Heart right ventricle (tissue), 16 donors: ENCODE data around the gene RBM27. TPM values are rescaled to one million over a fixed set of nuclear protein-coding genes. Genes with fewer than 3 reads are reported as not detected.
A peak's percentile ranks its signal among the peaks of the same experiment; 100 is the strongest.

Experiments
- ATAC-seq, 8 donors: fragments of 200-7000 bp; cut with Tn5 transposase; one replicate each; pipeline ENCODE4 v1.9.1; 2020; ENCODE audit warnings: mild to moderate bottlenecking in 8 of 8, moderate library complexity in 8 of 8, moderate number of reproducible peaks in 1 of 8
- DNase-seq, 2 donors: peaks; one replicate each; pipeline ENCODE4 v3.0.0-alpha.2; 2020
- H3K27ac ChIP-seq, 10 donors: fragments of 200-600 bp; sonication (generic) in 2 of 10; one replicate each; pipeline versions ENCODE4 v1.5.0 to v1.8.0; 2020 to 2022; ENCODE audit warnings: mild to moderate bottlenecking in 3 of 10
- H3K27me3 ChIP-seq, 7 donors: fragments of 200-600 bp; one replicate each; pipeline ENCODE4 v1.8.0; 2021 to 2022; ENCODE audit warnings: mild to moderate bottlenecking in 2 of 7
- H3K36me3 ChIP-seq, 9 donors: fragments of 200-600 bp; sonication (generic) in 1 of 9; one replicate each; pipeline versions ENCODE4 v1.5.0 to v1.8.0; 2020 to 2022; ENCODE audit warnings: mild to moderate bottlenecking in 2 of 9
- H3K4me1 ChIP-seq, 9 donors: fragments of 200-600 bp; sonication (generic) in 1 of 9; one replicate each; pipeline versions ENCODE4 v1.5.0 to v1.8.0; 2020 to 2022; ENCODE audit warnings: mild to moderate bottlenecking in 4 of 9
- H3K4me3 ChIP-seq, 10 donors: fragments of 200-600 bp; sonication (generic) in 2 of 10; one replicate each; pipeline versions ENCODE4 v1.5.0 to v1.8.0; 2020 to 2022; ENCODE audit warnings: mild to moderate bottlenecking in 7 of 10, moderate library complexity in 2 of 10
- H3K9me3 ChIP-seq, 11 donors: fragments of 200-600 bp in 10 of 11; sonication (generic) in 2 of 11; one replicate each; pipeline versions ENCODE4 v1.5.0 to v1.8.0; 2013 to 2022; ENCODE audit warnings: mild to moderate bottlenecking in 2 of 11, control low read depth in 1 of 11, moderate library complexity in 1 of 11
- CTCF ChIP-seq, 9 donors: fragments of 200-600 bp; sonication (generic) in 2 of 9; IDR thresholded peaks; one replicate each; pipeline versions ENCODE4 v1.5.0 to v1.8.0; 2021 to 2022; ENCODE audit warnings: antibody characterized with exemption in 9 of 9, mild to moderate bottlenecking in 5 of 9, moderate library complexity in 1 of 9
- WGBS, 2 donors: extraction: QIAGEN DNeasy Blood & Tissue Kit; methylation state at CpG; one replicate each; pipeline ENCODE4 v1.1.7; 2013; ENCODE audit warnings: inconsistent platforms in 1 of 2; 5-methylcytosine and 5-hydroxymethylcytosine counted together
- intact Hi-C, 10 donors: fragments of 100-400 bp; cut with DNase I; formaldehyde crosslinking; loops; one replicate each; pipeline versions ENCODE4 v1.11.1 to v1.14.2; 2022
- polyA plus RNA-seq, 2 donors: library from polyadenylated mRNA; stranded (reverse); fragments of 200-250 nt; gene quantifications; one replicate each; pipeline ENCODE4 v1.2.3, GENCODE V29; 2013
- total RNA-seq, 10 donors: library from RNA; stranded (reverse); fragmentation: NEBNext Ultra II Directional in 3 of 10; extraction: Animal tissue kit (Norgen Biotek cat#: 25700) in 3 of 10; gene quantifications; one replicate each; pipeline versions ENCODE4 v1.2.1 to v1.2.4, GENCODE V29; 2021 to 2023
- donor health status: Arrhythmogenic right ventricular cardiomyopathy.
- donor health status: ischemic (EF 13 %, LVEDD 7.1; RV severe dilation, severe dysfunction).
- donor health status: healthy with polysubstance abuse.
- donor health status: DM: no; HTN: yes; CAD: no.
- donor health status: DM: no; HTN: no; CAD: no.
- donor health status: ischemic (EF 25% LVEDD 6.9; RV normal size, moderate dysfunction).
- donor health status: ischemic (EF 25% LVEDD 5.7; RV mildly dilated, moderate dysfunction).
- donor health status: healthy.
- donor health status: DM: yes; HTN: yes; CAD: no.
- donor health status: Ischemic cardiomyopathy.
- donor health status: ischemic (EF 35%, LVEDD 5.7; RV mildly dilated, moderate dysfunction).
- donor health status: nonischemic (EF 11% LVEDD 7.7; RV severe dilation, severe dysfunction).
- donor health status: DM: yes; HTN: yes; CAD: no.
- donor health status: PGD.
- donor health status: ischemic (EF 29% LVEDD 5.4; RV normal size, mild dysfunction).
- donor health status: nonischemic (EF 23%, LVEDD 6.1; RV moderate dilation, normal function).

Gene RBM27
- total and polyA plus RNA-seq, 12 donors = 4.0 to 21.5 (median 15.2) TPM

DNA sequence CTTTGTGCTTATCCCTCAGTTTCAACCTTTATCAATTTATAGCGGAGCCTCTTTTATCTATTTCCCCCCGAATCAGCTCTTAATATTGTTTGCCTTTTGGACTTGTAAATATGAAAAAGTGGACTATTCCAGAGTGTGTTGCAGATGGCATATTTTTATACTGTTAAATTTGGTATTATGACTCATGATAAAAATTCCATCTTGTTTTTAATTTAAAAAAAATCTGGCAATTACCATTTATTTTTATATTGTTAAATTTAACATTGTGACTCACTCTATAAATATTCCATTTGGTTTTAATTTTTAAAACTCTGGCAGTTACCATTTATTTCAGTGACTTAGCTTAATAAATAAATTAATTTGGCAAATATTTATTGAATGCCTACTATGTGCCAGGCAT is 37.5 kb downstream of the RBM27 start:
- DNase-seq (no peak), ATAC-seq (no peak)
- no peak overlapping the region for H3K4me3 ChIP-seq
- no peak for TF ChIP-seq CTCF (IDR thresholded peaks at IDR 0.05)
- WGBS, 2 donors = 84 to 95% methylated on average over 2 of the region's 2 CpGs
- peak overlapping the region in 1 of 10 donors; percentile 30 for H3K27ac ChIP-seq
- no peaks in the 10 kb centered on the region for H3K27me3 ChIP-seq
- H3K4me1 ChIP-seq = peaks cover 0 to 19% (median 6%) of the 10 kb centered on the region in 9 donors
- no peaks in the 10 kb centered on the region for H3K9me3 ChIP-seq
- peaks cover 0 to 95% (median 23%) of the 10 kb centered on the region in 9 donors for H3K36me3 ChIP-seq
- intact Hi-C loops = no loop called here

- Histone ChIP-seq H3K9me3 (no peaks in the 10 kb centered on the region), H3K27me3 (no peaks in the 10 kb centered on the region), H3K36me3 (peaks cover 0 to 94% (median 13%) of the 10 kb centered on the region in 9 donors), H3K4me3 (no peak overlapping the region), H3K4me1 (peaks cover 0 to 19% (median 6%) of the 10 kb centered on the region in 9 donors), H3K27ac (no peak overlapping the region)
- intact Hi-C loops = no loop called here
- ATAC-seq (no peak), DNase-seq (no peak)
- no peak for TF ChIP-seq CTCF (IDR thresholded peaks at IDR 0.05)
- 85 to 93% methylated on average over 3 of the region's 3 CpGs for WGBS, 2 donors
These were observed 39.8 kb downstream of the RBM27 start for GRCh38 chr5:146243247-146243646.

GRCh38 chr5:146248561-146248960 is 45.2 kb downstream of the RBM27 start:
- WGBS, 2 donors = 95 to 99% methylated on average over 5 of the region's 5 CpGs
- no peak overlapping the region for H3K27ac ChIP-seq
- H3K4me3 ChIP-seq = no peak overlapping the region
- ATAC-seq (no peak), DNase-seq (no peak)
- H3K27me3 ChIP-seq = no peaks in the 10 kb centered on the region
- no peak for TF ChIP-seq CTCF (IDR thresholded peaks at IDR 0.05)
- H3K4me1 ChIP-seq = peaks cover 0 to 2% (median 0%) of the 10 kb centered on the region in 9 donors
- H3K9me3 ChIP-seq = no peaks in the 10 kb centered on the region
- intact Hi-C loops = no loop called here
- peaks cover 0 to 95% (median 13%) of the 10 kb centered on the region in 9 donors for H3K36me3 ChIP-seq

- no peak for TF ChIP-seq CTCF (IDR thresholded peaks at IDR 0.05)
- DNase-seq (no peak), ATAC-seq (no peak)
- Histone ChIP-seq H3K4me3 (no peak overlapping the region), H3K27ac (no peak overlapping the region), H3K9me3 (no peaks in the 10 kb centered on the region), H3K36me3 (peaks cover 0 to 95% (median 10%) of the 10 kb centered on the region in 9 donors), H3K4me1 (no peaks in the 10 kb centered on the region), H3K27me3 (no peaks in the 10 kb centered on the region)
- 95% methylated on average over 4 of the region's 4 CpGs for WGBS, 2 donors
- intact Hi-C loops = loop anchor here in 1 of 10 donors (5.0 kb wide), 1 partner anchor 82 kb away; no protein-coding TSS in a partner anchor
These were observed 46.4 kb downstream of the RBM27 start for GRCh38 chr5:146249801-146250200.

Other genes with a start within 250 kb of the RBM27 start
- under 1 TPM in 4 of 10 donors, not detected in 6; 0.41 to 0.98 (median 0.68) TPM for gene PLAC8L1, start 98.0 kb upstream of the RBM27 start, total RNA-seq
- gene PLAC8L1, start 98.0 kb upstream of the RBM27 start, polyA plus RNA-seq = under 1 TPM in 1 of 2 donors, not detected in 1; 0.16 TPM
- gene LARS1, start 21.0 kb upstream of the RBM27 start, total RNA-seq = 100 to 1,000 TPM in 3 of 10 donors, 10 to 100 TPM in 7; 70.2 to 113 (median 84.4) TPM
- 10 to 100 TPM; 25.7 to 45.0 TPM for gene LARS1, start 21.0 kb upstream of the RBM27 start, polyA plus RNA-seq
- gene POU4F3, start 135.2 kb downstream of the RBM27 start, total RNA-seq = under 1 TPM in 1 of 10 donors, not detected in 9; 0.12 TPM
- gene POU4F3, start 135.2 kb downstream of the RBM27 start, polyA plus RNA-seq = under 1 TPM in 1 of 2 donors, not detected in 1; 0.06 TPM
- 10 to 100 TPM; 16.9 to 26.6 (median 21.1) TPM for gene TCERG1, start 243.7 kb downstream of the RBM27 start, total RNA-seq
- gene TCERG1, start 243.7 kb downstream of the RBM27 start, polyA plus RNA-seq = 10 to 100 TPM; 11.2 to 59.2 TPM